ENCODE results near the gene PALS1.

The PALS1 gene

GRCh38 chr14:67221248-67221981, 19.8 kb upstream of the PALS1 start:
- H3K4me3 ChIP-seq (ENCODE audit: low read depth, low read length): no peak overlapping the region
- DNase-seq (ENCODE audit: low read depth): peak; percentile 79
- TF ChIP-seq CTCF (conservative IDR thresholded peaks at IDR 0.05; ENCODE audit: low read depth, low read length): no peak

- no peak for DNase-seq (ENCODE audit: low read depth)
- no peak overlapping the region for H3K4me3 ChIP-seq (ENCODE audit: low read depth, low read length)
- TF ChIP-seq CTCF (conservative IDR thresholded peaks at IDR 0.05; ENCODE audit: low read depth, low read length): no peak
Measured at GRCh38 chr14:67221982-67222328, 19.3 kb upstream of the PALS1 start.

- no peak for TF ChIP-seq CTCF (conservative IDR thresholded peaks at IDR 0.05; ENCODE audit: low read depth, low read length)
- no peak for DNase-seq (ENCODE audit: low read depth)
Measured at GRCh38 chr14:67225523-67225922, 15.7 kb upstream of the PALS1 start.

GRCh38 chr14:67228325-67228984, 12.8 kb upstream of the PALS1 start:
- no peak overlapping the region for H3K4me3 ChIP-seq (ENCODE audit: low read depth, low read length)
- TF ChIP-seq CTCF (conservative IDR thresholded peaks at IDR 0.05; ENCODE audit: low read depth, low read length): no peak
- DNase-seq (ENCODE audit: low read depth): no peak

More at GRCh38 chr14:67225523-67225922, 15.7 kb upstream of the PALS1 start:
- H3K4me3 ChIP-seq (ENCODE audit: low read depth, low read length): no peak overlapping the region

- no peak for TF ChIP-seq CTCF (conservative IDR thresholded peaks at IDR 0.05; ENCODE audit: low read depth, low read length)
- H3K4me3 ChIP-seq (ENCODE audit: low read depth, low read length): no peak overlapping the region
- no peak for DNase-seq (ENCODE audit: low read depth)
Measured at GRCh38 chr14:67232066-67232465, 9.2 kb upstream of the PALS1 start.

- TF ChIP-seq CTCF (conservative IDR thresholded peaks at IDR 0.05; ENCODE audit: low read depth, low read length): no peak
- H3K4me3 ChIP-seq (ENCODE audit: low read depth, low read length): no peak overlapping the region
- DNase-seq (ENCODE audit: low read depth): no peak
Measured at GRCh38 chr14:67232621-67233020, 8.6 kb upstream of the PALS1 start.

GRCh38 chr14:67237591-67237990, 3.6 kb upstream of the PALS1 start:
- TF ChIP-seq CTCF (conservative IDR thresholded peaks at IDR 0.05; ENCODE audit: low read depth, low read length): no peak
- no peak for DNase-seq (ENCODE audit: low read depth)
- no peak overlapping the region for H3K4me3 ChIP-seq (ENCODE audit: low read depth, low read length)

Measured in choroid plexus epithelial cell (primary cell).